Hematopoietic multipotent progenitor cell treated with erythropoietin and hydrocortisone succinate and interleukin-3 and kit ligand, for 4 days (in vitro differentiated cells): ENCODE measurements around the gene ICAM4.
"Not testable (repeated sequence)": the region's sequence is repeated elsewhere in the genome, so short reads cannot be mapped to it uniquely, and the experiment has no call there.

ENCODE experiments used
- DNase-seq: peaks from one replicate; pipeline ENCODE4 v3.0.0-alpha.2; 2015

Gene ICAM4

GRCh38 chr19:10320602-10321416, 34.1 kb downstream of the ICAM4 start:
- no peak for DNase-seq

- no peak for DNase-seq
Observed at GRCh38 chr19:10321417-10321797, 34.7 kb downstream of the ICAM4 start.

DNA sequence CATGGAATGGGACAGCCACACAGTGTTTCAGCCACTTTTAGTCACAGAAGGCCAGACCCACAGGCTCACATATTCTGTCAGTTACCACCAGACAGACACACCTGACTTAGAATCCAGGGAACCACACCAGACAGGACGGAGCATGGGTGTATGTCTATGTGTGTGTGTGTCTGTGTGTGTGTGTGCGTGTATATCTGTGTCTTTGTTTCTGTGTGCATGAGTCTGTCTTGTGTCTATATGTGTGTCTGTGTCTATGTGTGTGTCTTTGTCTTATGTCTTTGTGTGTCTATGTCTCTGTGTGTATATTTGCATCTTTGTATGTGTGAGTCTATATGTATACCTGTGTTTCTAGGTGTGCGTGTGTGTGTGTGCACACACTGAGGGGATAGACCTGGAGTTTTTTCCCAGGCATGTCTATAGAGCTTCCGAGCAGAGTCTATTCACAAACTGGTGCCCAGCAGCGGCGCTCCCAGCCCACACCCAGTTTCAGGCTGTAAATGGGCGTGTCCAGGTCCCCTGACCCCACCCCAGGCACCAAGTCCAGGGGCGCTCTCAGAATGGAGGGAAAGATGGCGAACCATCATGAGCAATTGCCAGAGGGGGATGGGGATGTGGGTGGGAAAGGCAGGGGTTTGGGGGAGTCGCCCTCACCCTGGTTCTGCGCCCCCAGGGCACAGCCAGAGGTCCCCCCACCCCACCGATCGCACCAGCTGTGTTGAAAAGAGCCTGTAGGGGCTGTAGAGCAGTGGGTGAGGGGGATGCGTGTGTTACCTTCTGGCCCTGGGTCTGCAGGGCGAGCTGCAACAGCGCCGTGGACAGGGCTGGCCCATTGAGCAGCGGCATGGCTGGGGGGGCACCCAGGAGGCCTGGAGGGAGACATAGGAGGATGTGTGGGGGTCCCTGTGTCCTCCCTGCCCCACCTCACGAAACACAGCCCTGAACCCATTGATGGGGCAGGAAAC, 35.4 kb downstream of the ICAM4 start:
- no peak for DNase-seq

- no peak for DNase-seq
Observed at GRCh38 chr19:10325732-10326131, 39.0 kb downstream of the ICAM4 start.

DNA sequence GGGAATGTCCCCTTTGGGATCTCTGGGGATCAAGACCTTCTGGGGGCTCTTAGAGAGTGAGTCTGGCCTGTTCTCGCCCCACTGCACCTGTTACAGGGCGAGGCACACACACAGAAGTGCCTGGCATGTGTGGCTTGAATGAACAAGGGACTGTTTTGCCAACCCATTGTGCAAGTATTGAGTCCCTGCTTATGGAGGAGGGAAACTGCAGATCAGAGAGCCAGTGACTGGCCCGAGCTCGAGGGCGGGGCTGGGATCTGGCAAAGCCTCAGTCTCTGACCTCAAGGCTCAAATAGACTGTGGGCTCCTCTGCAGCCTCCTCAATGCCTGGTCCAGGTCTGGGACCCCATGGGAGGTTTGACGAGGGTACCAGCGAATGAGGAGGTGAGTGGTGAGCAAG, 41.0 kb downstream of the ICAM4 start:
- DNase-seq = no peak

- DNase-seq = no peak
Observed at GRCh38 chr19:10328558-10329429, 42.0 kb downstream of the ICAM4 start.

GRCh38 chr19:10329555-10329954, 42.8 kb downstream of the ICAM4 start:
- no peak for DNase-seq

GRCh38 chr19:10332158-10332964, 45.6 kb downstream of the ICAM4 start:
- DNase-seq = no peak

GRCh38 chr19:10332965-10333757, 46.4 kb downstream of the ICAM4 start, which contains the start of gene RAVER1:
Gene RAVER1 (minus strand): TSS chr19:10333529. CDS start chr19:10333507, 22 bp downstream.
- DNase-seq = peak; percentile 99

- DNase-seq = no peak
Observed at GRCh38 chr19:10333758-10334587, 47.2 kb downstream of the ICAM4 start.

GRCh38 chr19:10334588-10335351, 48.0 kb downstream of the ICAM4 start:
- DNase-seq = peak; percentile 77

- no peak for DNase-seq
Observed at GRCh38 chr19:10335352-10335985, 48.7 kb downstream of the ICAM4 start.

DNA sequence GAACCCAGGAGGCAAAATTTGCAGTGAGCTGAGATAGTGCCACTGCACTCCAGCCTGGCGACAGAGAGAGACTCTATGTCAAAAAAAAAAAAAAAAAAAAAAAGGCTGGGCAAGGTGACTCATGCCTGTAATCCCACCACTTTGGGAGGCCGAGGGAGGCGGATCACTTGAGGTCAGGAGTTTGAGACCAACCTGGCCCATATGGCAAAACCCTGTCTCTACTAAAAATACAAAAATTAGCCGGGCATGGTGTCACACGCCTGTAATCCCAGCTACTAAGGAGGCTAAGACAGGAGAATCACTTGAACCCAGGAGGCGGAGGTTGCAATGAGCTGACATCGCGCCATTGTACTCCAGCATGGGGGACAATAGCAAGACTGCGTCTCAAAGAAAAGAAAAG, 50.0 kb downstream of the ICAM4 start:
- DNase-seq = not testable (repeated sequence)
